ENCODE measurements around the gene CD40.

- TF ChIP-seq CTCF (IDR thresholded peaks at IDR 0.05 in 4 of 5, conservative IDR thresholded peaks at IDR 0.05 in 1 of 5), result no peak
- no peak for TF ChIP-seq POLR2A (IDR thresholded peaks at IDR 0.05)
Measured at GRCh38 chr20:46102940-46103339, 15.2 kb upstream of the CD40 start.

All from gastrocnemius medialis (tissue), 4 donors.